GM23338 (cell line): Measurements from ENCODE around the gene CACNA2D1.

ENCODE experiments used
- CREB1 ChIP-seq: fragments of 250-450 bp; sonication (Bioruptor Pico); IDR thresholded peaks from 2 replicates; pipeline ENCODE4 v1.5.0; 2020; ENCODE audit warnings: low read depth, mild to moderate bottlenecking, moderate library complexity
- EZH2 ChIP-seq: fragments of 200-600 bp; sonication (generic); IDR thresholded peaks from one replicate; pipeline ENCODE4 v1.8.0; 2017; ENCODE audit warnings: antibody characterized with exemption, mild to moderate bottlenecking, low read depth; ENCODE audit not compliant: unreplicated experiment
- TF ChIP-seq, protein P1 (sequence below), 2 experiments: fragments of 200-600 bp in 1 of 2; sonication (generic) in 1 of 2; conservative IDR thresholded peaks; 2 replicates each; pipeline versions ENCODE4 v1.5.1 to v1.6.1; 2016 to 2017; ENCODE audit warnings: antibody characterized with exemption in 2 of 2, low read depth in 2 of 2, mild to moderate bottlenecking in 2 of 2, moderate library complexity in 1 of 2

GRCh38 chr7:82317760-82318159, 125.8 kb downstream of the CACNA2D1 start:
- TF ChIP-seq, protein P1, sequence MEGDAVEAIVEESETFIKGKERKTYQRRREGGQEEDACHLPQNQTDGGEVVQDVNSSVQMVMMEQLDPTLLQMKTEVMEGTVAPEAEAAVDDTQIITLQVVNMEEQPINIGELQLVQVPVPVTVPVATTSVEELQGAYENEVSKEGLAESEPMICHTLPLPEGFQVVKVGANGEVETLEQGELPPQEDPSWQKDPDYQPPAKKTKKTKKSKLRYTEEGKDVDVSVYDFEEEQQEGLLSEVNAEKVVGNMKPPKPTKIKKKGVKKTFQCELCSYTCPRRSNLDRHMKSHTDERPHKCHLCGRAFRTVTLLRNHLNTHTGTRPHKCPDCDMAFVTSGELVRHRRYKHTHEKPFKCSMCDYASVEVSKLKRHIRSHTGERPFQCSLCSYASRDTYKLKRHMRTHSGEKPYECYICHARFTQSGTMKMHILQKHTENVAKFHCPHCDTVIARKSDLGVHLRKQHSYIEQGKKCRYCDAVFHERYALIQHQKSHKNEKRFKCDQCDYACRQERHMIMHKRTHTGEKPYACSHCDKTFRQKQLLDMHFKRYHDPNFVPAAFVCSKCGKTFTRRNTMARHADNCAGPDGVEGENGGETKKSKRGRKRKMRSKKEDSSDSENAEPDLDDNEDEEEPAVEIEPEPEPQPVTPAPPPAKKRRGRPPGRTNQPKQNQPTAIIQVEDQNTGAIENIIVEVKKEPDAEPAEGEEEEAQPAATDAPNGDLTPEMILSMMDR (conservative IDR thresholded peaks at IDR 0.05; ENCODE audit: low read depth in 2 of 2), result no peak
- TF ChIP-seq CREB1 (CRISPR knock-in tag) (no peak), EZH2 (no peak)
